DMS 273 treated with DMSO at 0.1 percent for 48 hours (cell line): ENCODE results near the gene PTPRA.
"Not testable (repeated sequence)": the region's sequence is repeated elsewhere in the genome, so short reads cannot be mapped to it uniquely, and the experiment has no call there.

Experiments
- DNase-seq: peaks from one replicate; lab custom pipeline; 2025; lab: John Stamatoyannopoulos, UW

Gene PTPRA

DNA sequence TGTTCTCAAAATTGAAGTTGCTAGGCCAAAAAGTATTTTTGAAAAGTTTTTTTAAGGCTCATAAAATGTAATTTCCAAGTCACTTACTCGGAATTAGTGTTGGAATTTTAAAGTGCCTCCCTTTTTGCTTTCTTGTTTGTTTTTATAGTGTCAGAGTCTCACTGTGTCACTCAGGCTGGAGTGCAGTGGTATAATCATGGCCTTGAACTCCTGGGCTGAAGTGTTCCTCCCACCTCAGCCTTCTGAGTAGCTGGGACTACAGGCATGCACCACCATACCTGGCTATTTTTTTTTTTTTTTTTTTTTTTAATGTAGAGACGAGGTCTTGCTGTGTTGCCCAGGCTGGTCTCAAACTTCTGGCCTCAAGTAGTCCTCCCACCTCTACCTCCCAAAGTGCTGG, 130.1 kb downstream of the PTPRA start:
- no peak for DNase-seq

DNA sequence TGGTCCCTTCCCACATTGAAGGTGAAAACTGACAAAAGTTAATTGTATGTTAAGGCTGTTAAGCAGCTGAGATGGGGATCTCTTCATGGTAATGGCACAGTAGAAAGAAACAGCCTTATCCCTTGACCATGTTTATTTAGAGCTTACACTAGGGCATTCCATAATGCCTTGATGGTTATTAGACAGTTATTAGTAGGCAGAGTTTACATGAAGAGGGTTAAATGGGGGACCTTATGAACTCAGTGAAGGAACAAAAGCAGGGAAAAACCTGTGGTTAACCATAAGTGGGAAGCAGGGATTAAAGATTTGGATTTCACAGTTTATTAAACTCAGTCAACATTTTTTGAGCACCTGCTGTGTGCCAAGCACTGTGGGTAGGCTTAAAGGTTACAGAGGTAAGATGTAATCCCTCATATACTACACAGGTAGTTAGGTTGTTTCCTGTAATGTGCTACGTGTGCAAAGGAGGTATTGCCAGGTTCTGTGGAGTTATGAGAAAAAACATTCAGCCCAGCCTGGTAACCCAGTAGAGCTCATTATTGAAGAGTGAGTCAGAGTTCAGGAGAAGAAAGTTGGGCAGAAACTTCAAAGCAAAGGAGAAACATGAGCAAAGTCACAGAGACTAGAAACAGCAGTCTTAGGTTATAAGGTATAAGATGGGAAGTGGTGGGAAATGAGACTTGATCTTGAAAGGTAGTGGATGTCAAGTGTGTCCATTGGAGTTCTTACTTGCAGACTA, 137.9 kb downstream of the PTPRA start:
- DNase-seq, result no peak

DNA sequence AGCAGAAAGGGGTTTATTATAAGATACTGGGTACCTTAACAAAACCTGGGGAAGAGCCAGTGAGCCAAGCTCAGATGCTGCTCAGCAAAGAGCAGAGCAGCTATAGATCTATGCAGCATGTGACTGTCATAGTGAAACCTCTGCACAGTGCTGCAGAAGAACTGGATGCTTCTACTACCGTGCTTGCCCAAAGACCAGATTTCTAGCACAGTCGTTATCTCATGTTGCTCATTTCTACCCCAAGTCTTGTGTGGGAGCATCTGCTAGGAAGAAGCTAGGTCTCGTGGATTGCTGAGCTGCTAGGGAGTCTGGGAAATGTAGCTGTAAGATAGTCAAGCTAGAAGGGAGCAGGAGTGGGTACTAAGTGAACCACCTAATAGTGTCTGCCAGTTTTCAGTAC, 138.5 kb downstream of the PTPRA start:
- DNase-seq, result no peak

DNA sequence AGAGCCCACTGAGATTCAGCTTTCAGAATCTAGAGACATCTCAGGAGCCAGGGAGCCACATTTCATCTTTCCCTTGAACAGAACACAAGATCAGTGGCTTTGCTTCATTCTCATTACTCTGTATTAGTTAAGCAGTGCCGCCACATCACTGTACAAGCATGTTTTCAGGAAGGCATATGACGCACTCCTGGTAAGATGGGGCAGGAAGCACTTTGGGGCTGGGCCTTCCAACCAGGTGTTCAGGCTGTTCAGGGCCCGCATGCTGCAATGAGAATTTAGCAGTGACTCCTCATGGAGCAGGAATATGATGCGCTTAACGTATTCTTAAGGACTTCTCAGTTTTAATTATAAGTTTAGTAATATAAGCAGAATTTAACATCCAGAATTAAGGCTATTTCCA, 140.5 kb downstream of the PTPRA start:
- no peak for DNase-seq

DNA sequence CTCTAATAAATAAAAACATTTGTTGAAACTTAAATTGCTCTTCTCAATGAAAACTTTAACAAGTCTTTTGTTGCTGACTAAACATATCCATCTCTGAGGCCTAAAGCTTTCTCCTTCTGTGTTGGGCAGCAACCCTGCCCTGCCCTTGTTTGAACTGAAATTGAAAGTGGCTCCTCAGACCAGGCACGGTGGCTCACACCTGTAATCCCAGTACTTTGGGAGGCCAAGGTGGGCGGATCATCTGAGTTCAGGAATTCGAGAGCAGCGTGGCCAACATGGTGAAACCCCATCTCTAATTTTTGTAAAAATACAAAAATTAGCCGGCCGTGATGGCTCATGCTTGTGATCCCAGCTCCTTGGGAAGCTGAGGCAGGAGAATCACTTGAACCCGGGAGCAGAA, 140.9 kb downstream of the PTPRA start:
- DNase-seq, result no peak

DNA sequence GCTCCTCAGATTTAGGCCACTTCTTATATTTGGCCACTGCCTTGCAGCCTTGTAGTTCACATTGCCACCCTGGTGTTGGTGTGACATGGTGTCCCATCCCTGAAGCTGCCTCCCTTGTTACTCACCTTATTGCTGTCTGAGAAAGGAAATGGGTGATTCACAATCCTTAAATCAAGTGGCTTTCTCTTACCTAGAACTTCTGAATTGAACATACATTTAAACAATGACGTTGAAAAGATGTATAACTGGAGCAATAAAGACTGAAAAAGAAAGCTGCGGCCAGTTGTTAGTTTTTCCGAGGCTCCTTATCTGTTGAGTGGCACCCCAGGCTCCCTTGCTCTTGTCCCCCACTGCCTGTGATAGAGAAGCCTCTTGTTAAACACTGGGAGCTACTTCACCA, 141.4 kb downstream of the PTPRA start:
- no peak for DNase-seq

DNA sequence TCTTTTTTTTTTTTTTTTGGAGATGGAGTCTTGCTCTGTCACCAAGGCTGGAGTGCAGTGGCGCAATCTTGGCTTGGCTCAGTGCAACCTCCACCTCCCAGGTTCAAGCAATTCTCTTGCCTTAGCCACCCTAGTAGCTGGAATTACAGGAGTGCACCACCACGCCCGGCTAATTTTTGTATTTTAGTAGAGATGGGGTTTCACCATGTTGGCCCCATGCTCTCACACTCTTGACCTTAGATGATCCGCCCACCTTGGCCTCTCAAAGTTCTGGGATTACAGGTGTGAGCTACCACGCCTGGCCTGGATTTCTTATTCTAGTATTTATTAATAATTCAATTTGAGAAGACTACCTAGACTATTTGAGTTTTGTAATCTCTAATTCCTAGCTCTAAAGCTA, 142.0 kb downstream of the PTPRA start:
- DNase-seq, result not testable (repeated sequence)

DNA sequence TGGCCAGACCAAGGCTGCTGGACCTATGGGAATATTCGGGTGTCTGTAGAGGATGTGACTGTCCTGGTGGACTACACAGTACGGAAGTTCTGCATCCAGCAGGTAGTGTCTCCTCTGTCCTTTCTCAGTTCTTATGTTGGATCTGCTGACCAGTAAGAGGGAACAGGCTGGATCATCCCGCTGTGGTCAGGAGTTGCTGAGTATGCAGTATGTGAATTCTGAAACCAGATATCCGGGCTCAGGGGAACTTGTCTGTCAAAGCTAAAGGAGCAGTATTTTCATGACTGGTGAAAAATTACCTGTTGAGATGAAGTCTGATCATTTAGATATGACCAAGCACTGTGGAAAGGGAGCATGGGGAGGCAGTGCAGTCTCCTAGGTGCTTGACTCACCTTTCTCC, 148.0 kb downstream of the PTPRA start:
- no peak for DNase-seq

DNA sequence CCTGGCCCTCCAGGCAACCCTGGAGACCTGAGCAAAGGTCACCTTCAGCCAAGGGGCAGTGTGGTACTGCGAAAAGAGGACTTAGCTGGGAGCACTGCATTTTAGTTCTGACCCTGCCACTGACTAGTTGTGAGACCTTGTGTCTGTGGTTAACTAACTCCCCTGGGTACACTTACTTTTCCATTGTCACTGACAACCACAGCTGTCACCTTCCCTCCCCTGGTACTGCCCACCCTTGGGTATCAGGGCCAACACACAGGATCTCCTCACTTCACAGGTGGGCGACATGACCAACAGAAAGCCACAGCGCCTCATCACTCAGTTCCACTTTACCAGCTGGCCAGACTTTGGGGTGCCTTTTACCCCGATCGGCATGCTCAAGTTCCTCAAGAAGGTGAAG, 148.5 kb downstream of the PTPRA start:
- DNase-seq, result no peak

DNA sequence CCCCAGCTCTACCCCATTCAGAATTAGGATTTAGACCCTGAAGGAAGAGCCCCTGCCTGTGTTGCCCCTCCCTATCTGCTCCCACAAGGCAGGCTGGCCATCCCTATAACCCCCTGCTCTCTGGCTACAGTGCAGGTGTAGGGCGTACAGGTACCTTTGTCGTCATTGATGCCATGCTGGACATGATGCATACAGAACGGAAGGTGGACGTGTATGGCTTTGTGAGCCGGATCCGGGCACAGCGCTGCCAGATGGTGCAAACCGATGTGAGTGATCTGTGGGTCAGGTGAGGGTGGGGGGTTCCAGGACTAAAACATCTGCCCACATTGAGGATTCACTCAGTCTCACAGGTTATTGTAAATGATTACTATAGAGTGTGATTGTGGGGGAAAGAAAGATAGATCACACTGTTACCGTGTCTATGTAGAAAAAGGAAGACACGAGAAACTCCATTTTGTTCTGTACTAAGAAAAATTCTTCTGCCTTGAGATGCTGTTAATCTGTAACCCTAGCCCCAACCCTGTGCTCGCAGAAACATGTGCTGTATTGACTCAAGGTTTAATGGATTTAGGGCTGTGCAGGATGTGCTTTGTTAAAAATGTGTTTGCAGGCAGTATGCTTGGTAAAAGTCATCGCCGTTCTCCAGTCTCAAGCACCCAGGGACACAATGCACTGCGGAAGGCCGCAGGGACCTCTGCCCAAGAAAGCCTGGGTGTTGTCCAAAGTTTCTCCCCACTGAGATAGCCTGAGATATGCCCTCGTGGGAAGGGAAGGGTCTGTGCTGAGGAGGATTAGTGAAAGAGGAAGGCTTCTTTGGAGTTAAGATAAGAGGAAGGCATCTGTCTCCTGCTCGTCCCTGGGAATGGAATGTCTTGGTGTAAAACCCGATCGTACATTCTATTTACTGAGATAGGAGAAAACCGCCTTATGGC, 149.5 kb downstream of the PTPRA start:
- DNase-seq, result not testable (repeated sequence)

DNA sequence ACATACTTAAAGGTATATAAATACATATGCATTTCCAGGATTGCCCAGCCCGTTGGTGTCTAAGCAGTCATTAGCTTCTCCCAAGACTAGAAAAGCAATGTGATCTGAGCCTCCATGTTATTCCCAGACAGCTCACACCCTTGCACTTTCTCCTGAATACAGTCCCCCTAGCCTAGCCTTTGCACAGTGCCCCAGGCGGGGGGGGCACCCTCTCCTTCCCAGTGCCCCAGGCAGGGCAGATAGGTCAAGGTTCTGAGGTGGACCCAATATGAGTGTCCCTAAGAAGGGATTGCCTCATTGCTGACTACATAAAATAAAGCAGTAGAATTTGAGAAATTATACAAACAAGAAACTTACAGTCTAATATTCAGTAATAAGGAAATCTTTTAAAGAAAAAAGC, 154.7 kb downstream of the PTPRA start:
- no peak for DNase-seq

DNA sequence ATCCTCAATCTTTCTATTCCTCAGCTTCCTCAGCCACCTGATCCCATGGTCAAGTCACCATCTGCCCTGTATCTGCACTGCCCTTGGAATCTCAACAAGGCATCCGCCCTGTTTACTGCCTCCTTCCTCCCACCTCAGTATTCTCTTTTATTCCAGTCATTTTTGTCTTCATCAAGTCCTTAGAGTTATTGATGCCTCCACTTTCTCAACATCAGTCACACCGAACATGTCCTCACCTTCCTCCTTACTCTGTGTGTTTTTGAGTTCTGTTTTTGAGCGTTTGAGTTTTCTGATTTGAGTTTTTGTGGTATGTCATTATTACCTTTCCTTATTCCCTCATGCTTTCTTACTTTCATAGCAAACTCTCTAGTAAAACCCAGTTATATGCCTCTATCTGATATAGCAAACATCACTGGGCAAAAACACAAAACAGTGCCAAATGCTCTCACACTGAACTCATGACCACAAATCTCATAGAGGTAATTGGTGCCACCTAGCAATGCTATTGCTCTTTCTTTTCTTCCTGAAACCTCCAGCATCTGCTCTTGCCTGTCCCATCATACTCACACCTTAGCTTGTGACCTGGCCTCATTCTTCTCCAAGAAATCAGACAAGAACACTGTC, 158.4 kb downstream of the PTPRA start:
- DNase-seq, result no peak

DNA sequence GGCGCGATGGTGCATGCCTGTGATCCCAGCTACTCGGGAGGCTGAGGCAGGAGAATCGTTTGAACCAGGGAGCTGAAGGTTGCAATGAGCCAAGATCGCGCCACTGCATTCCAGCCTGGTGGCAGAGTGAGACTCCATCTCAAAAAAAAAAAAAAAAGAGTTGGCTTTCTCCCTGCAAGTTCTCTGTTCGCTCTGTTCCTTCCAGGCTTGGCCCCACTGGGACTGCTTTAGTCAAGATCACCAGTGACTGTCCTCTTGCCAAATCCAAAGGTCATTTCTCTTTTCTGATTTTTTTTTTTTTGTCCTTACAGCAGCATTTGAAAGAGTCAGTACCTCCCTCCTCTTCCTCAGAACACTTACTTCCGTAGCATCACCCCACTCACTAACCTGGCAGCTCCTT, 159.3 kb downstream of the PTPRA start:
- DNase-seq, result no peak

DNA sequence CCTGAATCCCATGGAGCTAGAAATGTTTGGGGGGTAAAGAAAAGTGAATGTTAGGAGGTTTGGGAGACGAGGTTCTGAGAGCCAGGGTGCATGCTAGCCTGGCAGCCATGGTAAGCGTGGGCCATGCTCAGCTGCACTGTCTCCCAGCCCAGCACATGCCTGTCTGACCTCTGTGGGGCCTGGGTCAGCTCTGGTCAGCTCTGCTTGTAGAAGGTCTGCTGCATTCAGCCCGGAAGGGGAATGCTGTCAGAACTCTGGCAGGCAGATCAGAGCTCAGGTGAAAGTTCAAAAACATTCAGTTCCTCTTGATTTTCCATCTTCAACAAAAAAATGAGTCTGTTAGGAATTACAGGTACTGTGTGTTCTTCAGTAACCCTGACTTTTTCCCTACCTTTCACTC, 164.4 kb downstream of the PTPRA start:
- no peak for DNase-seq

DNA sequence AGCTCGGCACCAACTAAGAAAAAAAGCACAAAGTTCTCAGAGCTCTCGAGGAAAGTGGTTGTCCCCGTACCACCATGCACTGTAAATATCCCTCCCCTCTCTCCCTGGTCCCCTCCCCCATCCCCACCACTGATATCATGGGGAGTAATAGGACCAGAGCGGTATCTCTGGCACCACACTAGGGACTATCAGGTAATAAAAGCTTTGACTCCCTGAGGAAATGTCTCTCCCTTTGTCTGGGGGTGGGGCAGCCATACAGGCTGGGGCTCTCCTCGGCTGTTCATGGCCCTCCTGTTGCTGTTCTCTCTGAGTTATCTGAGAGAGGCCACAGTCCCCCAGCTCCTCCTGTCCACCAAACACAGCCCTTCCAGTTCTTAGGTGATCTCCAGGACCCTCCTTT, 165.2 kb downstream of the PTPRA start:
- no peak for DNase-seq

DNA sequence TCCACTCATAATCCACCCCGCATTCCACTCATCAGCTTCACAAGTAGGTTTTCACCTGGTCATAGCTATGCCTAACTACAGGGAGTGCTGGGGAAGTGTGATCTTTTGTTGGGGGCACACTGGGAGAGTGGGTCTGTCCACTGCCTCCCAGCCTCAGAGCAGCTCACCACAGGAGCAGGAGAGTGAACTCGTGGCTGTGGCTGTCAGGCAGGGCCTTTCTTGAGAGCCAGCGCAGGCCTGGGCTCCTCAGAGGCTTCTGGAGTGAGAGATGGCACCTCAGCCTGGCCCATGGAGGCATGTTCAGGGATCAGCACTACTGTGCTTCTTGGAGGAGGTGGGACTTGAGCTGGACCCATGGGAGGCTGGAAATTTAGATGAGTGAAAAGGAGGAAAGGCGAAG, 166.1 kb downstream of the PTPRA start:
- DNase-seq, result no peak

DNA sequence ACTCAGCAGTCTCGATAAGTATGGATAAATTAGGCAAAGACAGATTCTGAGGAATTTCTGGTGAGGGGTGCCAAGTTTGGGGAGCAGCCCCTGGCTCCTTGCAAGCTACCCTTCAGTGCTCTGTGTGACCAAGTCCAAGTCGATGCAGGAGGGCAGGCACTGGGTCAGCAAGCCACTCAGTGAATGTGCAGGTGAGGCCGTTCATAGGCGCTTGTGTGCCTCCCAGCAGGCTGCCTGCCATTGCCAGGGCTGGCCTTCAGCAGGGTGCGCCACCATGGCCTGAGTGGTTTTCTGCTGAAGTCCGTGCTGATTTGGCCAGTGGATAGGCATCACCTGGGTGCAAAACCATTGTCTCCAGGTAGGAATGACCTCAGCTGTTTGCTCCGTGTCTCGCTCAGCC, 166.8 kb downstream of the PTPRA start:
- no peak for DNase-seq

DNA sequence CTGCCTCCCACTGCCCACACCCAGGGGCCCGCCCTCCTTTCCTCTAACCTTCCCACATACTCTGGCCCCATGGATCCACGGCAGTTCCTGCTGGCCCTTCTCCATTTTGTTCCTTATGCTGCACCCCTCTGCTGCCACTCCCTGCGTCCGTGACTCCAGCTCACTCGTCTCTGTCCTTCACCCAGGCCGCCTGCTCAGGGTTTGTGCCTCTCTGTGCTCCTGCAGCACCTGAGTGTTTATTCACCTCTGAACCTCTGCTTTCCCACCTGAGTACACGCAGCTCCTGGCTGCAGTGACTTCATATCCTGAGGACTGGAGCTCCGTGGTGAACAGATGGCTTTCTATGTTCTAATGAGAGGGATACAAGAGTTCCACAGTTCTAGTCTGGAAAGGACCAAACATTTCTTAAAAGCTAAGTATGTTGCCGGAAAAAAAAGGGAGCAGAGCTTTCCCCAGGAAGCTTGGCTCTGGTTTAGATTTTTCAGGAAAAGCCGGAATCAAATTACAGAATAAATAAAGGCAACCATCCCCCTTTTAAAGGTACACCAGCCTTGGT, 168.7 kb downstream of the PTPRA start:
- no peak for DNase-seq

DNA sequence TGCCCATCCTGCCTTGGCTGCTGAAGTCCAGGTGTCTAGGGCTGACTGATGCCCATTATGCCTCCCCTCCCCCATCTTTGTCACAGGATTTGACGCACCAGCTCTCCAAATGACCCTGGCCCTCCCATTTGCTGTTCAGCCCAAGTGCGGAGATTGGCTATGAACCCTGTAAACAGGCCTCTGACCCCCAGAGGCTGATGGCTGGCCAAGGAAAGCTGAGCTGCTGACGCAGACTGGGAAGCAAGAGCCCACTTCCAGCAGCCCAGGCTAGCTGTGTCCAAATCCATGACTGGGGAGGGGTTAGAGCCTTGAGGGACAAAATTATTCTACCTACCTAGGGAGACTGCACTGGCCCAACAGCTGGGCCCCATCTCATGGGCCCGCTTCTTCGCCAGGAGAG, 169.3 kb downstream of the PTPRA start:
- DNase-seq, result no peak

DNA sequence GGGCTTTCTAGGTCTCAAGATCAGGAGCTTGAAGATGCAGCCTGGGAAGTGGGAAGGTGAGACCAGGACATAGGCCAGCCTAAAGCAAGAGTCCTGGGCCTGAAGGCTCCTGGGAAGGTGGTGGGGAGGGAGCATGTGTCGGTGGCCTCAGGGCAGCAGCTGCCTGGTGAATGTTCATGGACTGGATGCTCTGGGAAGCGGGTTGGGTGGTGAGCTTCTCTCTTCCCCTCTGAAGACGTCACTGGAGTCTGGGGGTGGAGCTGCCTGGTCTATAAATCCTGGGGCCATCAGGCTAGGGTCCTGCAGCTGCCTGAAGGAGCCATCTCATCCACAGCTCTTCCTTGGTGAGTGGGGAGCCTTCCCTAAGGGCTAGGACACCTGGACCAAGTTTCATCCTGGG, 170.0 kb downstream of the PTPRA start, which contains the start of gene GNRH2:
TSS of gene GNRH2 (plus strand) at position 301 of the 400 bp plus-strand sequence. CDS start 793 bp downstream, outside the sequence.
- DNase-seq, result no peak

DNA sequence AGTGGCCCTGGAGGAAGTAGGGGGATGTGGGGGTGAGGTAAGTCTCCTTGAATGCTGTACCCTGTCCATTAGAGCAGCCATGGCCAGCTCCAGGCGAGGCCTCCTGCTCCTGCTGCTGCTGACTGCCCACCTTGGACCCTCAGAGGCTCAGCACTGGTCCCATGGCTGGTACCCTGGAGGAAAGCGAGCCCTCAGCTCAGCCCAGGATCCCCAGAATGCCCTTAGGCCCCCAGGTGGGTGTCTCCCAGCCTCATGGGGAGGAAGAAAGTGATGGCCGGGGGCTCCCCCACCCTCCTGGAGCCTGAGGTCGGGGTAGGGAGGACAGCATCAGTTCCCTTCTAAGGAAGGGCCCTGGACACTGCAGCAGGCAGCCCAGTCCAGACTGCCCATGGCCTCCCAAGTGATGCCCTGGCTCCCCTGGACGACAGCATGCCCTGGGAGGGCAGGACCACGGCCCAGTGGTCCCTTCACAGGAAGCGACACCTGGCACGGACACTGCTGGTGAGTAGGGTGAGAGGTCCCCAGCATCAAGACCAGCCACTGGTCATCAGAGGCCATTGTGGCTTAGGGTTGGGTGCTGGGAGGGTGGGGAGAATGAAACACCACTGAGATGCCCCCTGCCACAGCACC, 171.2 kb downstream of the PTPRA start:
- DNase-seq, result no peak
